ENCODE measurements around the gene LRRC55. TPM values are rescaled to one million over a fixed set of nuclear protein-coding genes. Genes with fewer than 3 reads are reported as not detected.

Gene LRRC55
- total and polyA plus RNA-seq, 2 experiments from 2014 or later: 0.15 to 1.5 TPM

DNA sequence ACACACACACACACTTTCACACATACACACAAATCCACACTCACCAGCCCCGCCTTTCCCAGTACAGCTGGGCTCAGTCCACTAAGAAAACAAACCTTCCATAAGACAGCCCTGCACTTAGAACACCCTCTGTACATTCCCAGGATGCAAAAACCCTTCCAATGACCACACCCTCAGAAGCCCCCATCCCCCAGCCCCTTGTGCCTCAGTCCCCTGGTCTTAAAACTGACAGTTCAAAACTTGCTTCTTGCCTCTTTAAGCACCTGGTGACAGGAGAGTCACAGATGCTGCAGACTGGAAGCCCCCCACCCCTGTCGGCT is 32.3 kb downstream of the LRRC55 start:
- Histone ChIP-seq H2AFZ (peak overlapping the region; percentile 64), H3F3A (replicated peaks; ENCODE audit: low read depth) (no peaks in the 10 kb centered on the region), H4K20me1 (replicated peaks; ENCODE audit: insufficient read depth) (no peaks in the 10 kb centered on the region), H3K36me3 (ENCODE audit: insufficient read depth) (no peaks in the 10 kb centered on the region), H3K27ac (ENCODE audit: low read depth) (no peak overlapping the region), H3K79me2 (replicated peaks; ENCODE audit: insufficient read depth) (no peaks in the 10 kb centered on the region), H3K4me3 (no peak overlapping the region), H3K4me2 (peak overlapping the region; percentile 85), H3K27me3 (ENCODE audit: insufficient read depth) (no peaks in the 10 kb centered on the region), H3K4me1 (ENCODE audit: insufficient read depth) (peaks cover 27% of the 10 kb centered on the region), H3K9me2 (ENCODE audit: insufficient read depth) (peaks cover 18% of the 10 kb centered on the region; the same call in 1 of the 2 replicates)
- Mint-ChIP-seq H3K9me3 (no peaks in the 10 kb centered on the region; the same call in 2 of the 3 replicates), H3K27me3 (ENCODE audit: insufficient read depth, low read depth, poor library complexity) (peaks cover 5% of the 10 kb centered on the region), H3K4me3 (no peak overlapping the region), H3K4me1 (peaks cover 2% of the 10 kb centered on the region; the same call in 1 of the 3 replicates), H3K36me3 (ENCODE audit: low read depth) (peaks cover 3% of the 10 kb centered on the region; the same call in 1 of the 3 replicates), H3K27ac (no peak overlapping the region)
- TF ChIP-seq ZNF331 (CRISPR knock-in tag; IDR thresholded peaks at IDR 0.05; ENCODE audit: low read depth): no peak
- TF ChIP-seq, protein P1, sequence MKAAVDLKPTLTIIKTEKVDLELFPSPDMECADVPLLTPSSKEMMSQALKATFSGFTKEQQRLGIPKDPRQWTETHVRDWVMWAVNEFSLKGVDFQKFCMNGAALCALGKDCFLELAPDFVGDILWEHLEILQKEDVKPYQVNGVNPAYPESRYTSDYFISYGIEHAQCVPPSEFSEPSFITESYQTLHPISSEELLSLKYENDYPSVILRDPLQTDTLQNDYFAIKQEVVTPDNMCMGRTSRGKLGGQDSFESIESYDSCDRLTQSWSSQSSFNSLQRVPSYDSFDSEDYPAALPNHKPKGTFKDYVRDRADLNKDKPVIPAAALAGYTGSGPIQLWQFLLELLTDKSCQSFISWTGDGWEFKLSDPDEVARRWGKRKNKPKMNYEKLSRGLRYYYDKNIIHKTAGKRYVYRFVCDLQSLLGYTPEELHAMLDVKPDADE (IDR thresholded peaks at IDR 0.05): no peak
- TF ChIP-seq, protein P2, sequence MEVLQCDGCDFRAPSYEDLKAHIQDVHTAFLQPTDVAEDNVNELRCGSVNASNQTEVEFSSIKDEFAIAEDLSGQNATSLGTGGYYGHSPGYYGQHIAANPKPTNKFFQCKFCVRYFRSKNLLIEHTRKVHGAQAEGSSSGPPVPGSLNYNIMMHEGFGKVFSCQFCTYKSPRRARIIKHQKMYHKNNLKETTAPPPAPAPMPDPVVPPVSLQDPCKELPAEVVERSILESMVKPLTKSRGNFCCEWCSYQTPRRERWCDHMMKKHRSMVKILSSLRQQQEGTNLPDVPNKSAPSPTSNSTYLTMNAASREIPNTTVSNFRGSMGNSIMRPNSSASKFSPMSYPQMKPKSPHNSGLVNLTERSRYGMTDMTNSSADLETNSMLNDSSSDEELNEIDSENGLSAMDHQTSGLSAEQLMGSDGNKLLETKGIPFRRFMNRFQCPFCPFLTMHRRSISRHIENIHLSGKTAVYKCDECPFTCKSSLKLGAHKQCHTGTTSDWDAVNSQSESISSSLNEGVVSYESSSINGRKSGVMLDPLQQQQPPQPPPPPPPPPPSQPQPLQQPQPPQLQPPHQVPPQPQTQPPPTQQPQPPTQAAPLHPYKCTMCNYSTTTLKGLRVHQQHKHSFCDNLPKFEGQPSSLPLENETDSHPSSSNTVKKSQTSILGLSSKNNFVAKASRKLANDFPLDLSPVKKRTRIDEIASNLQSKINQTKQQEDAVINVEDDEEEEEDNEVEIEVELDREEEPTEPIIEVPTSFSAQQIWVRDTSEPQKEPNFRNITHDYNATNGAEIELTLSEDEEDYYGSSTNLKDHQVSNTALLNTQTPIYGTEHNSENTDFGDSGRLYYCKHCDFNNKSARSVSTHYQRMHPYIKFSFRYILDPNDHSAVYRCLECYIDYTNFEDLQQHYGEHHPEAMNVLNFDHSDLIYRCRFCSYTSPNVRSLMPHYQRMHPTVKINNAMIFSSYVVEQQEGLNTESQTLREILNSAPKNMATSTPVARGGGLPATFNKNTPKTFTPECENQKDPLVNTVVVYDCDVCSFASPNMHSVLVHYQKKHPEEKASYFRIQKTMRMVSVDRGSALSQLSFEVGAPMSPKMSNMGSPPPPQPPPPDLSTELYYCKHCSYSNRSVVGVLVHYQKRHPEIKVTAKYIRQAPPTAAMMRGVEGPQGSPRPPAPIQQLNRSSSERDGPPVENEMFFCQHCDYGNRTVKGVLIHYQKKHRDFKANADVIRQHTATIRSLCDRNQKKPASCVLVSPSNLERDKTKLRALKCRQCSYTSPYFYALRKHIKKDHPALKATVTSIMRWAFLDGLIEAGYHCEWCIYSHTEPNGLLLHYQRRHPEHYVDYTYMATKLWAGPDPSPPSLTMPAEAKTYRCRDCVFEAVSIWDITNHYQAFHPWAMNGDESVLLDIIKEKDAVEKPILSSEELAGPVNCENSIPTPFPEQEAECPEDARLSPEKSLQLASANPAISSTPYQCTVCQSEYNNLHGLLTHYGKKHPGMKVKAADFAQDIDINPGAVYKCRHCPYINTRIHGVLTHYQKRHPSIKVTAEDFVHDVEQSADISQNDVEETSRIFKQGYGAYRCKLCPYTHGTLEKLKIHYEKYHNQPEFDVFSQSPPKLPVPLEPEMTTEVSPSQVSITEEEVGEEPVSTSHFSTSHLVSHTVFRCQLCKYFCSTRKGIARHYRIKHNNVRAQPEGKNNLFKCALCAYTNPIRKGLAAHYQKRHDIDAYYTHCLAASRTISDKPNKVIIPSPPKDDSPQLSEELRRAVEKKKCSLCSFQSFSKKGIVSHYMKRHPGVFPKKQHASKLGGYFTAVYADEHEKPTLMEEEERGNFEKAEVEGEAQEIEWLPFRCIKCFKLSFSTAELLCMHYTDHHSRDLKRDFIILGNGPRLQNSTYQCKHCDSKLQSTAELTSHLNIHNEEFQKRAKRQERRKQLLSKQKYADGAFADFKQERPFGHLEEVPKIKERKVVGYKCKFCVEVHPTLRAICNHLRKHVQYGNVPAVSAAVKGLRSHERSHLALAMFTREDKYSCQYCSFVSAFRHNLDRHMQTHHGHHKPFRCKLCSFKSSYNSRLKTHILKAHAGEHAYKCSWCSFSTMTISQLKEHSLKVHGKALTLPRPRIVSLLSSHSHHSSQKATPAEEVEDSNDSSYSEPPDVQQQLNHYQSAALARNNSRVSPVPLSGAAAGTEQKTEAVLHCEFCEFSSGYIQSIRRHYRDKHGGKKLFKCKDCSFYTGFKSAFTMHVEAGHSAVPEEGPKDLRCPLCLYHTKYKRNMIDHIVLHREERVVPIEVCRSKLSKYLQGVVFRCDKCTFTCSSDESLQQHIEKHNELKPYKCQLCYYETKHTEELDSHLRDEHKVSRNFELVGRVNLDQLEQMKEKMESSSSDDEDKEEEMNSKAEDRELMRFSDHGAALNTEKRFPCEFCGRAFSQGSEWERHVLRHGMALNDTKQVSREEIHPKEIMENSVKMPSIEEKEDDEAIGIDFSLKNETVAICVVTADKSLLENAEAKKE (CRISPR knock-in tag; IDR thresholded peaks at IDR 0.05): no peak
- TF ChIP-seq, protein P3, sequence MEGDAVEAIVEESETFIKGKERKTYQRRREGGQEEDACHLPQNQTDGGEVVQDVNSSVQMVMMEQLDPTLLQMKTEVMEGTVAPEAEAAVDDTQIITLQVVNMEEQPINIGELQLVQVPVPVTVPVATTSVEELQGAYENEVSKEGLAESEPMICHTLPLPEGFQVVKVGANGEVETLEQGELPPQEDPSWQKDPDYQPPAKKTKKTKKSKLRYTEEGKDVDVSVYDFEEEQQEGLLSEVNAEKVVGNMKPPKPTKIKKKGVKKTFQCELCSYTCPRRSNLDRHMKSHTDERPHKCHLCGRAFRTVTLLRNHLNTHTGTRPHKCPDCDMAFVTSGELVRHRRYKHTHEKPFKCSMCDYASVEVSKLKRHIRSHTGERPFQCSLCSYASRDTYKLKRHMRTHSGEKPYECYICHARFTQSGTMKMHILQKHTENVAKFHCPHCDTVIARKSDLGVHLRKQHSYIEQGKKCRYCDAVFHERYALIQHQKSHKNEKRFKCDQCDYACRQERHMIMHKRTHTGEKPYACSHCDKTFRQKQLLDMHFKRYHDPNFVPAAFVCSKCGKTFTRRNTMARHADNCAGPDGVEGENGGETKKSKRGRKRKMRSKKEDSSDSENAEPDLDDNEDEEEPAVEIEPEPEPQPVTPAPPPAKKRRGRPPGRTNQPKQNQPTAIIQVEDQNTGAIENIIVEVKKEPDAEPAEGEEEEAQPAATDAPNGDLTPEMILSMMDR (conservative IDR thresholded peaks at IDR 0.05; ENCODE audit: low read depth in 2 of 2): no peak
- ATAC-seq (no peak), DNase-seq (ENCODE audit: low spot score) (no peak)
